ENCODE results near the gene JAK1.

JAK1 gene

GRCh38 chr1:64979358-64979757, 13.0 kb upstream of the JAK1 start:
- no peak for DNase-seq

- no peak for DNase-seq
These were observed 10.0 kb upstream of the JAK1 start for GRCh38 chr1:64976361-64976760.

DNA sequence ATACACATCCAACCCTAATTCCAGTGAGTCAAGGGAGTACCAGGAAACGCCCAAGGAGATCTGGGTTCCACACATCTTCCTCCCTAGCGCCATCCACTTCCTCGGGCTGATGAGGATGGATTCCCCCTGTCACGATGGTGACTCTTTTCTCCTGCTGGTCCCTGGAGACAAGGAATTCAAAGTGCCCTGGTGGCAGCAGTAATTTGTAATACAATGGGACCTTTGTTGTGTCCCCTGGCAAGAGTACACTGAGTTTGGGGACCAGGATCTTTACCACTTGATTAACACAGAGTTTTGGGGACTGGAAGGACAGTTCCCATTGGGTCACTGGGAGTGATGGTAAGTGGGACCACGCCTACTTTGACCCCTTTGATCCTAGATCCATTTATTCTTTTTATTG, 9.4 kb upstream of the JAK1 start:
- DNase-seq, result no peak

- no peak for DNase-seq
These were observed 8.8 kb upstream of the JAK1 start for GRCh38 chr1:64975127-64975526.

GRCh38 chr1:64974288-64974825, 8.0 kb upstream of the JAK1 start:
- DNase-seq, result no peak

DNA sequence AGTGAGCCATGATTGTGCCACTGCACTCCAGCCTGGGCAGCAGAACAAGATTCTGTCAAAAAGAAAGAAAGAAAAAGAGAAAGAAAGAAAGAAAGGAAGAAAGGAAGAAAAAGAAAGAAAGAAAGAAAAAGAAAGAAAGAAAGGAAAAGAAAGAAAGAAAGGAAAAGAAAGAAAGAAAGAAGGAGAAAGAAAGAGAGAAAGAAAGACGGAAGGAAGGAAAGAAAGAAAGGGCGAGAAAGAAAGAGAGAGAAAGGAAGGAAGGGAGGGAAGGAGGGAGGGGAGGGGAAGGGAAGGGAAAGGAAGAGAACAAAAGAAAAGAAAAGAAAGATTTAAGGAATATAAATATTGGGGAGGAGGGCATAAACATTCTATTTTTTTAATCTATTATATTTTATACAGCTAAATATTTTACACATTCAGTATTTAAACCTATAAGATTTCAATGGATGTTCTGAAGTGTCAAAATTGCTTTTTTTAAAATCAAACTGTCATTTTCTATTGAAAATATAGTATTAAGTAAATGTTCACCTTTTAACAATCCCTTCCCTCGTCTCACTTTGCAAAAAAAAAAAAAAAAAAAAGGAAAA, 6.8 kb upstream of the JAK1 start:
- no peak for DNase-seq

GRCh38 chr1:64969305-64970046, 3.1 kb upstream of the JAK1 start:
- no peak for DNase-seq

DNA sequence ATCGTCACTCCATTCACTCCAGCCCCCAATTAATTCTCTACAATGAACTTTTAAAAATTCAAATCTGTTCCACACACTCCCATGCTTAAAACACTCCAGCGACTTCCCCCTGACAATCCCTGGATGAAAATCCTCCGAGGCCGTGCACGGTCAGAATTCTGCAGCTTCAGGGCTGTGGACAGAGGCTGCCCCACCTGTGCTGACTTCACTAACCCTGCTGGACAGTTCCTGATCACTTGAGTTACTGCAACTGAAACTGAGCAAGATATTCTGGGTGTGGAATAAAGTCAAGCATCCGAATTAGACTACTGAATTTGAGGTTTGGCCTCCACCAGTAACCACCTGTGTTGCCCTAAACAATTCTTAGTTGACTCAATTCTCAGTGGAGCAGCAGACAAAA, 1.0 kb upstream of the JAK1 start:
- no peak for DNase-seq

DNA sequence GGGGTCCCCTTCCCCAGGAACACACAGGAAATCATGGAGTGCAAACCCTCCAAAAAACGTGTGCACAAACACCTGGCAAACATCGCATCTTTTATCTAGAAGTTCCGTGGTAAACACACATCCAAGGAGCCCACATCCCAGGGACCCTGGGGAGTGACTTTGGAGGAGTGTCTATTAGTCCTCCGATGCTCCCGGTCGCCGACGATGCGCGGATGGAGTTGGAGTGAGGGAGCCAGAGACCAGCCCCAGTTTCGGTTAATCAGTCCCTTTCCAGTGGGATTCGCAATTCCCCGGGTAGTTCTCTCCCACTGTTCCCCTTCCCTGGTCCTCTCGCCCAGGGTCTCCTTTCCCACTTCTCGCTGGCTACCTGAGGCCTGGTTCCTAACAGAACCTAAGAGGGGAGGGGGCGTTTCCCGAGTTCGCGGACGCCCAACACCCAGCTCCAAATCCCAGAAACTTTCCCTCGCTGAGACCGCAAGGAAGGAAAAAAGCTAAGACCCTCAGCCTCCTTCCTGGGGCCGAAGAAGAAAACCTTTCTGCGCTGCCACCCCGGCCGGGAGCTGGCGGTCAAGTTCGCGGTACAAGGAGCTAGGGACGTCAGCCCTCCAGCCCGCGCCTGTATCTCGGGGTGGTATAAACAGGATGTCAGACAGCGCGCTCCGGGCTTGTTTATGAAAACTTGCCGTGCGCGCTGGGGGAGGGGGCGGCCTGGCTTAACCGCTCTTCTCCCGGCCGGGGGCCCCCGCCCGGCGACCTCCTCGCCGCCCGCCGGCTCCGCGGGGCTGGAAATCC, 787 bp downstream of the JAK1 start:
- no peak for DNase-seq

DNA sequence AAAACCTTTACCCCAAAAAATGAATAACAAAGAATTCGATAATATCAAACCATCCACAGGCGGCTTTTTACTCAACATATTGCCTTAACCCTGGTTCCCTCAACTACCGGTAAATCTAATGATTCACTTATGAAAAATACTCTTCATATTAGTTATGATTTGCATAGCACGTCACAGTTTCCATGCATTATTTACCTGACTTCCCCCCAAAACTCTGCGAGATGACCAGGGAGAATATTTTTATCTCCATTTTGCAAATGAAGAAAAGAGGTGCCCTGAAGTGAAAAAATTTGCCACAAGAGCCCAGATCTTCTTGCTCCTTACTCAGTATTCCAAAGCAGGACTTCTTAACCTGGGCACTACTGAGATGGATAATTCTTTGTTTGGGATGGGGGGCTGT, 2.9 kb downstream of the JAK1 start:
- no peak for DNase-seq

GRCh38 chr1:64962441-64962840, 3.9 kb downstream of the JAK1 start:
- DNase-seq, result no peak

DNA sequence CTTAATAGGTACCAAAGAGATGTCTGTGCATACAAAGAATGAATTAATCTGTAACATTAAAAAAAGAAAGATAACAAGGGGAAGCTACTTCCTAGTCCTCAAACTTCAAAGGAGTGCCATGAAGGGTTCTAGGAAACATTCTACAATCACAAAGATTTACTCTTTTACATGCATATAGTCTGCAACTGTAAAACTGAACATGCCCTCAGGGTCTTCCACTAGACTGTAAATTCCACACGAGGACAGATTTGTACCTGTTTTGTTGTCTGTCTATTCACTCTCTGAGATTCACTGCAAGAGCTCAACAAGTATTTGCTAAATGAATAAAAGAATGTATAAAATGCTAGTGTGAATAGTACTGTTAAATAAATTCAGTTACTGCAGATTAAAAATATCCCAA, 4.4 kb downstream of the JAK1 start:
- DNase-seq, result no peak

DNA sequence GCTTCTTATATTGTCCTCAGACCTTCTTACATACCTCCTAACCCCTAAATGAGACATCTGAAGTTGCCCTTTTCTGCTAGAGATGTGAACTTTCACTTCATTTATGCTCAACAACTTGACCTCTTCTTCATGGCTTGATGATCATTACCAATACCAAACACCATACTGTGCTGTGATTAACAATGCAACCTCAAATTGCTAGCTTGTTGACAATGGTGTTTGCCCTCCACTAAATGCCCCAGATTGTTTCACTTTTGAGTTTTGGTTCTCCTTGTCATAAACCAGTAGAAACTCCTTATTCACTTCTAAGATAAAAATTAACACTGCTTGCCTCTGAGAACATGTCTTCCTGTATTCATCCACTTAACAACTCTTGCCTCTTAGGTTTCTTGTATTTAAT, 5.6 kb downstream of the JAK1 start:
- no peak for DNase-seq

DNA sequence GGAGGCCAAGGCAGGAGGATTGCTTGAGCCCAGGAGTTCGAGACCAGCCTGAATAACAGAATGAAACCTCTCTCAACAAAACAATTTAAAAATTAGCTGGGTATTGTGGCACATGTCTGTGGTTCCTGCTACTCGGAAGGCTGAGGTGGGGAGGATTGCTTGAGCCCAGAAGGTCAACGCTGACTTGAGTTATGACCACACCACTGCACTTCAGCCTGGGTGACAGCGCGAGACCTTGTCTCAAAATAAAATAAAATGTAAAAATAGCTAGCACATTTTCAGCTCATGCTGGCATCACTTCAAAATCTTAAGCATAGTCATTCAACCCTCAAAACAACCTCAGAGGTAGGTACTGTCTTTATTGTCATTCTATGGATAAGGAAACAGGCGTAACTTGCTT, 6.4 kb downstream of the JAK1 start:
- DNase-seq, result no peak

DNA sequence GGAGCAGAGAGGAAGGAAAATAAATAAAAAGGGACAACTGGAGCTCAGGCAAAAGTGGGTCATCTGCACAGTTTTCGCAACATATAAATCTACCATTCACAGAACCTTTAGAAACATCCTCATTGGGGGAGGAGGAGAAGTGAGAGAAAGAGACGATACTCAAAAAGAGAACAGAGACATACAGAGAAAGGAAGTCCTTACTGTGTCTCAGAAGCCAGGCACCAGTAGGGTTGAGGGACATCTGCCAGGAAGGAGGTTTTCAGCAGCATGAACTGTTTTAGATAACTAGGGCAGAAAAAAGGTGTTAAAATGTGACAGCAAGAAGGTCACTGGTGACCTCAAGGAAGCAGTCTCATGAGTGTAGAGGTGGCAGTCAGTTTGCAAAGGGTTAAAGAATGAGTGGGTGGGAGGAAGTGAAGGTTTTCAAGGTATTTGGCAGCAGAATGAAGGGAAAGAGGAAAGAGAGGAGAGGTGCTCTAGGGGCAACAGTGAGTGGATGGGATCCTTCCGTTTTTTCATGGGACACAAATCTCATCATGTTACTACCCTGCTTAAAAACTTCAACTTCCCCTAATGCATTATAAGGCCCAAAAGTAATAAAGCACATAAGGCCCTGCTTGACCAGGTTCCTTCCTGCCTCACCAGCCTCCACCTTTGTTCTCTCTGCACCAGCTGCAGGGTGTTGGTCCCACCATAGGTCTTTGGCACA, 9.5 kb downstream of the JAK1 start:
- no peak for DNase-seq

- DNase-seq, result no peak
These were observed 10.2 kb downstream of the JAK1 start for GRCh38 chr1:64956010-64956640.

DNA sequence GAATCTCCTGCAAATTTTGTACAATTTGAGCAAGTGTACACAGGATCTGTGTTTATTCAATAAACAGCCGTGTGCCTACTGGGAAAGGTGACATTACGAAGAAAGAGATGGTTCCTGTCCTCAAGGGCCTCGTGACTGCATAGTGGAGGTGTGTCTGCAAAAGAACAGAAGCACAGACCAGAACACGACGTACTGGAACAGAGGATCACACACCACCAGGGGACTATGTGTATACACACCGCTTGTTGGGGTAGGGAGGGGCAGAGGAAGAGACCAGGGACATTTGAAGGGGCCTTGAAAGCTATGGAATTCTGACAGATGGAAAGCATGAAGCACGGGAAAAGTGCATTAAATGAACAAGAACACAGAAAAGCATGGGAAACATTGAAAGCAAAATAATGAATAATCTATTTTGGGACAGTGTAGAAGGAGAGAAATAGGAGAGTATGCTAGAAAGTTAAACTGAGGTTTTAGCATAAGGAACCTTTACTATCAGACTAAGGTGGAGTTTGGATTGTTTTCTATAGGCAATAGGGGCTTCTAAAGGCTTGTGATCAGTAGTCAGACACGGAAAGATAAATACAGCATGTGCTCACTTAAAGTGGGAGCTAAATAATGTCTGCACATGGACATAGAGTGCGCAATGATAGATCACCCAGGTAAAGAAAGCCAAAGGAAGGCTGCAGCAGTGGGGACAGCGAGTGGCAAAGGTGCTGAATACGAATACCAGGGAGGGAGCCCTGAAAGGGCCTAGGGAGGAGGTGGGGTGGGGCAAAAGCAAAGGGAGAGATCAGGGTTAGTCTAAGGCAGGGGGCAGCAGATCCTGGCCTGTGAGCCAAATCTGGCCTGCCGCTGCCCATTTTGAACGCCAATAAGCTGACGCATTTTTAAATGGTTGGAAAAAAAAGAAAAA, 11.0 kb downstream of the JAK1 start:
- DNase-seq, result no peak

- DNase-seq, result no peak
These were observed 13.1 kb downstream of the JAK1 start for GRCh38 chr1:64953241-64953640.

DNA sequence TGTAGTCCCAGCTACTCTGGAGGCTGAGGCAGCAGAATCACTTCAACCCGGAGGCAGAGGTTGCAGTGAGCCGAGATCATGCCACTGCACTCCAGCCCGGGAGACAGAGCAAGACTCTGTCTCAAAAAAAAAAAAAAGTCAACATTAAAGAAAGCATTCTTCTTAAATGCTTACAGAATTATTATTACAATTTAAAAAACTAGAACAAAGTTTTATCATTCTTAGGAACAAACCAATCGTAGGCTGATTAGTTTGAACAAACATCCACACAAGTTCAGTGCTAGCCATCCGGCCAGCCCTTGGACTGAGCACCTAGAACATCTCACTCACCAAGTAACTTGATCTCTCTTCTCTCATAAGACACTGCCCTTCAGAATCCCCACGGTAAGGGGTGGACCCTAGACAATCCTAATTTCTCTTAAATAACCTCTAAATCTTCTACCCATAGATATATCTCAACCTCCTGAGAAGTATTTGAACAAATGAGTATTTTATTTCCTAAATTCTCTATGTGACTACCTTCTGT, 16.0 kb downstream of the JAK1 start:
- DNase-seq, result no peak

DNA sequence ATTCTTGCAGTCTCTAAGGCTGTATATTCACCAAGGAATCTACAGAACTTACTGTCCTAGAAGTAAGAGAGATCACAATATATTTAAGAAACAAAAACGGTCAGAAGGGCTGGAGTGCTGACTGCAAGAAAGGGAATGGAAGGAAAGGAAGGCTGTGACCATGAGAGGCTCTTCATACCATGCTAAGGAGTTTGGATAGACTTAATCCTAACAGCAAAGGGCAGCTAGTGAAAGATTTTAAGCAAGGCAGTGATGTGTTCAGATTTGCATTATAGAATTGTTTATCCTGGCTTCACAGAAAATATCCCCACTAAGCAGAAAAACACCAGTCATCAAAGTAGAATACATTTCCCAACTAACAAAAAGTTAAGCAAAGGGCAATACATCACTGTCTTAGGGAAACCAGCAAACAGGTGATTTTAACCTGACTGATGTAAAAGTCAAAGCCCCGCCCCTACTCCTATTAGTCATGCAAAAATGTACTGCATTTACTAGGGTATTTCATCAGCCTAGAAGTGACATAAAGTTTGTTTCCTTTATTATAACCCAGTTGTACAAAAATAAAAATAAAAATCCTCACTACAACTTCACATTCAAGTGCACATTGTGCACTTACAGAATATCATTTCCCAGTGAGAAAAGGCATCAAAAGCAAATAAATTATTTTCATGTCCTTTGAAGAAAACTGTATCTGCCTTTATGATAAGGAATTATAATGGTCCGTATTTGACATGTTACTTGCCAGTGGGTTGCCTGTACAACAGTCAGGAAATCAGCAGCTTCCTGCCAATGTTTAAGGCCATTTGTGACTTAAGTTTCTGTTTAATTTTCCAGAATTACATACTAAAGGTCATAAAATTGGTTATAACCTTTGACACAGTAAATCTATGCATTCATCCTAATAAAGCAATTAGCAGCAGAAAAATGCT, 17.2 kb downstream of the JAK1 start:
- DNase-seq, result no peak

All from NCI-H748 treated with DMSO at 0.1 percent for 48 hours (cell line).